HepG2 (cell line): ENCODE measurements around the gene OR9A2. TPM values are rescaled to one million over a fixed set of nuclear protein-coding genes. Genes with fewer than 3 reads are reported as not detected.

Experiments used
- ATAC-seq: fragments of 200-7000 bp; cut with Tn5 transposase; 3 replicates; pipeline ENCODE4 v1.9.1; 2020; ENCODE audit warnings: mild to moderate bottlenecking, moderate library complexity
- BruUV-seq: library from RNA; stranded (reverse); fragments of 400-500 nt; replicated peaks from 2 replicates; lab custom pipeline; 2021; lab: Mats Ljungman, UMichigan
- CTCF ChIA-PET: fragments of 300-600 bp; formaldehyde crosslinking; extraction: SDS; loops from one replicate; lab custom pipeline; 2021; ENCODE audit warnings: low total read pairs, inconsistent platforms, low intra/inter-chr PET ratio; lab: Yijun Ruan, JAX
- POLR2A ChIA-PET: fragments of 350-600 bp; sonication (Branson Sonifier 250); formaldehyde crosslinking; loops from one replicate; lab custom pipeline; 2020; ENCODE audit warnings: antibody characterized with exemption, inconsistent platforms; lab: Yijun Ruan, JAX
- DNase-seq: peaks from one replicate; pipeline ENCODE4 v3.0.0-alpha.2; 2015; ENCODE audit warnings: low spot score
- FAIRE-seq: peaks from 3 replicates; lab custom pipeline; 2011; peaks lifted over from hg19 to GRCh38; lab: Jason Lieb, UNC
- H2AFZ ChIP-seq: one replicate; pipeline ENCODE4 v1.6.1; 2011; ENCODE audit warnings: low read length, inconsistent platforms
- H3K27ac ChIP-seq: fragments of 300-600 bp; 3 replicates; pipeline ENCODE4 v1.8.0; 2011; ENCODE audit warnings: mixed run types, mild to moderate bottlenecking, mixed read lengths, low read length, inconsistent platforms; ENCODE audit not compliant: insufficient read depth; ENCODE audit errors: extremely low read length
- H3K27me3 ChIP-seq, 2 experiments: fragments of 200-600 bp in 1 of 2; 2 replicates in 1 of 2; 3 replicates in 1 of 2; pipeline versions ENCODE4 v1.6.0 to v1.8.0; 2011; ENCODE audit warnings: low read length in 2 of 2, mild to moderate bottlenecking in 2 of 2, moderate library complexity in 2 of 2, inconsistent platforms in 1 of 2; ENCODE audit not compliant: insufficient read depth in 2 of 2, control insufficient read depth in 1 of 2
- H3K36me3 ChIP-seq, 2 experiments: fragments of 200-600 bp in 1 of 2; replicated peaks in 1 of 2; 2 replicates in 1 of 2; 3 replicates in 1 of 2; pipeline versions ENCODE4 v1.5.1 to v1.8.0; 2011; ENCODE audit warnings: low read length in 2 of 2, inconsistent platforms in 1 of 2; ENCODE audit not compliant: insufficient read depth in 2 of 2, control insufficient read depth in 1 of 2
- H3K4me1 ChIP-seq: 2 replicates; pipeline ENCODE4 v1.5.1; 2012; ENCODE audit warnings: low read length, inconsistent platforms; ENCODE audit not compliant: insufficient read depth
- H3K4me2 ChIP-seq: 2 replicates; pipeline ENCODE4 v1.6.0; 2011; ENCODE audit warnings: low read depth, low read length, inconsistent platforms
- H3K4me3 ChIP-seq, 3 experiments: fragments of 200-600 bp in 1 of 3; sonication (generic), shearing (Covaris generic) in 1 of 3; replicated peaks in 1 of 3; 2 replicates each; pipeline ENCODE4 v1.5.1; 2011 to 2016; ENCODE audit warnings: low read length in 3 of 3, inconsistent platforms in 2 of 3, low read depth in 2 of 3, mild to moderate bottlenecking in 2 of 3, control low read depth in 1 of 3, mixed read lengths in 1 of 3; ENCODE audit not compliant: insufficient read depth in 1 of 3
- H3K79me2 ChIP-seq: one replicate; pipeline ENCODE4 v1.6.1; 2011; ENCODE audit warnings: low read length, inconsistent platforms; ENCODE audit not compliant: insufficient read depth
- H3K9ac ChIP-seq: 2 replicates; pipeline ENCODE4 v1.6.0; 2011; ENCODE audit warnings: mild to moderate bottlenecking, low read depth, low read length, inconsistent platforms; ENCODE audit not compliant: insufficient read depth
- H3K9me3 ChIP-seq: 2 replicates; pipeline ENCODE4 v1.5.1; 2012; ENCODE audit warnings: mild to moderate bottlenecking, low read length
- H4K20me1 ChIP-seq: 2 replicates; pipeline ENCODE4 v1.6.0; 2011; ENCODE audit warnings: inconsistent platforms, mild to moderate bottlenecking, low read length, moderate library complexity; ENCODE audit not compliant: insufficient read depth
- ATF7-NPFF ChIP-seq: sonication (generic); formaldehyde crosslinking; IDR thresholded peaks from 2 replicates; pipeline ENCODE4 v1.8.1; 2023; ENCODE audit warnings: mild to moderate bottlenecking, low read depth, missing genetic modification reagents, moderate library complexity
- CREB1 ChIP-seq, 2 experiments: fragments of 450-650 bp in 1 of 2; IDR thresholded peaks; 2 replicates each; pipeline ENCODE4 v1.6.1; 2016 to 2017; ENCODE audit warnings: control low read depth in 1 of 2, mild to moderate bottlenecking in 1 of 2, missing compliant biosample characterization in 1 of 2, missing genetic modification characterization in 1 of 2
- EEA1 ChIP-seq: sonication (generic); formaldehyde crosslinking; IDR thresholded peaks from 2 replicates; pipeline ENCODE4 v1.5.1; 2020; ENCODE audit warnings: mild to moderate bottlenecking, missing genetic modification reagents, borderline replicate concordance
- GMEB1 ChIP-seq: sonication (generic); formaldehyde crosslinking; IDR thresholded peaks from 2 replicates; pipeline ENCODE4 v1.5.1; 2020; ENCODE audit warnings: missing genetic modification reagents, mild to moderate bottlenecking, borderline replicate concordance
- HOXA3 ChIP-seq: sonication (generic); formaldehyde crosslinking; IDR thresholded peaks from 2 replicates; pipeline ENCODE4 v1.5.0; 2020; ENCODE audit warnings: missing genetic modification reagents
- NR2C2 ChIP-seq: sonication (generic); formaldehyde crosslinking; IDR thresholded peaks from 2 replicates; pipeline ENCODE4 v1.4.0; 2020; ENCODE audit warnings: missing genetic modification reagents, mild to moderate bottlenecking, moderate library complexity, borderline replicate concordance
- PCBP1 ChIP-seq: fragments of 200-400 bp; formaldehyde crosslinking; IDR thresholded peaks from 2 replicates; pipeline ENCODE4 v1.6.1; 2017; ENCODE audit warnings: mild to moderate bottlenecking, low read depth, low read length, borderline replicate concordance
- PCBP2 ChIP-seq: fragments of 200-400 bp; formaldehyde crosslinking; optimal IDR thresholded peaks from 2 replicates; pipeline ENCODE3; 2018; ENCODE audit warnings: low read length, low read depth; ENCODE audit not compliant: poor library complexity, severe bottlenecking
- PHF21A ChIP-seq: sonication (generic); formaldehyde crosslinking; IDR thresholded peaks from 2 replicates; pipeline ENCODE4 v1.5.0; 2020; ENCODE audit warnings: mild to moderate bottlenecking, missing genetic modification reagents
- RBM22 ChIP-seq: fragments of 200-400 bp; formaldehyde crosslinking; optimal IDR thresholded peaks from 2 replicates; pipeline ENCODE3; 2017; ENCODE audit warnings: mild to moderate bottlenecking, low read length, moderate library complexity
- SIX1 ChIP-seq: sonication (generic); formaldehyde crosslinking; IDR thresholded peaks from 2 replicates; pipeline ENCODE4 v1.4.0; 2020; ENCODE audit warnings: missing genetic modification reagents, borderline replicate concordance
- USF2 ChIP-seq, 2 experiments: sonication (generic) in 1 of 2; formaldehyde crosslinking in 1 of 2; IDR thresholded peaks; 2 replicates each; pipeline versions ENCODE4 v1.5.1 to v1.6.1; 2011 to 2020; ENCODE audit warnings: borderline replicate concordance in 1 of 2, low read depth in 1 of 2, low read length in 1 of 2, mild to moderate bottlenecking in 1 of 2, missing genetic modification reagents in 1 of 2, moderate library complexity in 1 of 2
- ZIK1 ChIP-seq: sonication (generic); formaldehyde crosslinking; IDR thresholded peaks from 2 replicates; pipeline ENCODE4 v1.5.0; 2020; ENCODE audit warnings: mild to moderate bottlenecking, low read depth, missing genetic modification reagents, borderline replicate concordance
- ZNF44 ChIP-seq: sonication (generic); formaldehyde crosslinking; IDR thresholded peaks from 2 replicates; pipeline ENCODE4 v1.5.1; 2020; ENCODE audit warnings: mild to moderate bottlenecking, missing genetic modification reagents
- ZNF660 ChIP-seq: sonication (generic); formaldehyde crosslinking; IDR thresholded peaks from 2 replicates; pipeline ENCODE4 v1.5.1; 2020; ENCODE audit warnings: mild to moderate bottlenecking, low read depth, missing genetic modification reagents, borderline replicate concordance
- WGBS: methylation state at CpG from one replicate; pipeline ENCODE4 v1.1.6; 2017; ENCODE audit warnings: low lambda C conversion rate; 5-methylcytosine and 5-hydroxymethylcytosine counted together
- in situ Hi-C: cut with HindIII; loops from 2 replicates; pipeline ENCODE4 v1.10.0; 2017; ENCODE audit warnings: low pct_unique_long_range_greater_than_20kb; ENCODE audit not compliant: extremely low pct_ligation_motif_present
- intact Hi-C: fragments of 100-400 bp; cut with micrococcal nuclease; formaldehyde crosslinking; loops from one replicate; pipeline ENCODE4 v1.10.0; 2022; ENCODE audit not compliant: unreplicated experiment
- polyA plus RNA-seq, 8 experiments: library from polyadenylated mRNA; depleted of rRNA in 3 of 8; stranded (reverse) in 7 of 8; unstranded in 1 of 8; fragments of >200 nt; fragmentation: Illumina TruSeq in 4 of 8; extraction: Trizol in 4 of 8; gene quantifications; 2 replicates each; pipeline versions ENCODE4 v1.2.1 to v1.2.3, GENCODE V29; 2011 to 2016; ENCODE audit warnings: low read depth in 4 of 8, missing spikeins in 1 of 8, mixed read lengths in 1 of 8; ENCODE audit not compliant: insufficient read depth in 1 of 8
- total RNA-seq, 5 experiments: library from RNA; depleted of rRNA; stranded (reverse); fragments of >200 nt; fragmentation: Illumina TruSeq; extraction: Trizol; gene quantifications; 2 replicates each; pipeline ENCODE4 v1.2.3, GENCODE V29; 2016; ENCODE audit warnings: low read depth in 1 of 5

OR9A2 gene
- total and polyA plus RNA-seq, 2 of the 13 experiments (the other 11 are each of a cell fraction or from before 2014, with no cell fraction given), result not detected

- ChIA-PET POLR2A (no interaction called here), CTCF (no interaction called here)
- no peak overlapping the region for H3K4me3 ChIP-seq
- no peaks in the 10 kb centered on the region for H3K79me2 ChIP-seq
- no peak overlapping the region for H3K27ac ChIP-seq
- no peaks in the 10 kb centered on the region for H3K4me1 ChIP-seq
- intact Hi-C loops, result no loop called here
- H3K9ac ChIP-seq, result no peak overlapping the region
- no peak for DNase-seq
- no peak for ATAC-seq
- H3K9me3 ChIP-seq, result no peaks in the 10 kb centered on the region
- TF ChIP-seq CREB1 (IDR thresholded peaks at IDR 0.05), result no peak
- TF ChIP-seq CREB1 (CRISPR knock-in tag; IDR thresholded peaks at IDR 0.05), result no peak
- no peak for TF ChIP-seq ATF7-NPFF
- no peak for TF ChIP-seq PHF21A (CRISPR knock-in tag)
- no peak for TF ChIP-seq HOXA3 (CRISPR knock-in tag)
- H4K20me1 ChIP-seq, result no peaks in the 10 kb centered on the region
- H3K36me3 ChIP-seq, result no peaks in the 10 kb centered on the region
- no CpG with 5 or more reads among the region's 1 CpG for WGBS
- H3K27me3 ChIP-seq, result no peaks in the 10 kb centered on the region
- BruUV-seq, result no TSS peak
- no peak overlapping the region for H3K4me2 ChIP-seq
- FAIRE-seq, result no peak
- H2AFZ ChIP-seq, result no peak overlapping the region
- in situ Hi-C loops, result no loop called here
Observed at GRCh38 chr7:142984297-142984696, 42.6 kb downstream of the OR9A2 start.

- Histone ChIP-seq H3K4me2 (no peak overlapping the region), H3K36me3 (no peaks in the 10 kb centered on the region), H3K27ac (no peak overlapping the region), H3K4me3 (no peak overlapping the region), H3K9me3 (no peaks in the 10 kb centered on the region), H3K4me1 (no peaks in the 10 kb centered on the region), H3K9ac (no peak overlapping the region), H3K27me3 (no peaks in the 10 kb centered on the region), H2AFZ (no peak overlapping the region), H3K79me2 (no peaks in the 10 kb centered on the region), H4K20me1 (no peaks in the 10 kb centered on the region)
- no TSS peak for BruUV-seq
- DNase-seq, result no peak
- intact Hi-C loops (no loop called here), in situ Hi-C loops (no loop called here)
- peak; percentile 68; the same call in 2 of the 3 replicates for ATAC-seq
- POLR2A ChIA-PET, result no interaction called here
- WGBS, result no CpG with 5 or more reads among the region's 1 CpG
- FAIRE-seq, result no peak
- CTCF ChIA-PET, result no interaction called here
- TF ChIP-seq NR2C2 (CRISPR knock-in tag), result no peak
- no peak for TF ChIP-seq PCBP2
- no peak for TF ChIP-seq SIX1 (CRISPR knock-in tag)
- no peak for TF ChIP-seq RBM22
- no peak for TF ChIP-seq ZNF44 (CRISPR knock-in tag)
- no peak for TF ChIP-seq PCBP1
- no peak for TF ChIP-seq ZNF660 (CRISPR knock-in tag)
- TF ChIP-seq EEA1 (CRISPR knock-in tag), result no peak
- TF ChIP-seq ZIK1 (CRISPR knock-in tag), result no peak
- no peak for TF ChIP-seq USF2 (IDR thresholded peaks at IDR 0.05; ENCODE audit: low read depth, low read length)
- TF ChIP-seq USF2 (CRISPR knock-in tag; IDR thresholded peaks at IDR 0.05; ENCODE audit: borderline replicate concordance), result no peak
- TF ChIP-seq GMEB1 (CRISPR knock-in tag), result no peak
Observed at GRCh38 chr7:142983825-142984224, 43.1 kb downstream of the OR9A2 start.
